ENCODE measurements around the gene BAZ1B.
"Not testable (repeated sequence)": the region's sequence is repeated elsewhere in the genome, so short reads cannot be mapped to it uniquely, and the experiment has no call there.

Gene BAZ1B

DNA sequence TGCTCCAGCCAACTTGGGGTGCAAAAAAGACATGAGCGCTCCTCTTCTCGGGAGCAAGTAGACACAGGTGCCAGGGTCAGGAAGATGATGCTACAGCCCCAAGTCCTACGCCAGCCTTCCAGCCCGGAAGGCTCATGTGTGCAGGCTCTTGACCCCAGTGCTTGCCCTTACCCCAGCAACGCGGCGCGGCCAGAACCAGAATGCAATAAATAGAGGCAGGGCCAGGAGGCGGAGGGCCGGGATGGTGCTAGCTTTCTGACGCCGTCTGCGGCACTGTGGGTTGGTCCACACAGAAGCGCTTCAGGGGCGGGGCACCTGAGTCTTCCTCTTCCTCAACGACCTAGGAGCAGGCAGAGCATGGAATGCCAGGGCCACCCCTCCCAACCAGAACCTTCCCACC, 15.0 kb upstream of the BAZ1B start:
- no peak for DNase-seq

- no peak for DNase-seq
Observed at GRCh38 chr7:73536479-73536878, 14.4 kb upstream of the BAZ1B start.

- DNase-seq, result not testable (repeated sequence)
Observed at GRCh38 chr7:73535918-73536317, 13.8 kb upstream of the BAZ1B start.

DNA sequence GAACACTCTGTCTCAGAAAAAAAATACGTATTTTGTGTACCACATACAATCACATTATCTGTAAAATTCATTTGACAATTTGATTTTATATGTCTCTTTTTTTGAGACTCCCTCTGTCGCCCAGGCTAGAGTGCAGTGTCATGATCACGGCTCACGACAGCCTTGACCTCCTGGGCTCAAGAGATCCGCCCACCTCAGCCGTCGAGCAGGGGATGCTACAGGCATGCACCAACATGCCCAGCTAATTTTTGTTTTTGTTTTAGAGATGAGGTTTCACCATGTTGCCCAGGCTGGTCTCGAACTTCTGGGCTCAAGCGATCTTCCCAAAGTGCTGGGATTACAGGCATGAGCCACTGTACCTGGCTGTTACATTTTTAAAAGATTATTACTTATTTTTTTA, 11.6 kb upstream of the BAZ1B start:
- no peak for DNase-seq

DNA sequence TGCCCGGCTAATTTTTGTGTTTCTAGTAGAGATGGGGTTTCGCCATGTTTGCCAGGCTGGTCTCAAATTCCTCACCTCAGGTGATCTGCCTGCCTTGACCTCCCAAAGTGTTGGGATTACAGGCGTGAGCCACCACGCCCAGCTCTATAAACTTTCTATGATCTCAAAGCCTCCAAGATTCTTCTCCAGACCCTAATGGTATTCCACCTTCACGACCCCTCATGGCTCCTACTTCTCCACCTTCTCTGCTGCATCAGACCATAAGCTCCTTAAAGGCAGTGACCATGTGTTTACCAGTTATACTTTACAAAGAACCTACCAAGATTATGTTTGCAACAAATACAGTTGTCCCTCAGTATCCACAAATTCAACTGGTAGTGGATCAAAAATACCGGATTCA, 10.1 kb upstream of the BAZ1B start:
- DNase-seq, result no peak

- DNase-seq, result no peak
Observed at GRCh38 chr7:73530800-73531199, 8.7 kb upstream of the BAZ1B start.

DNA sequence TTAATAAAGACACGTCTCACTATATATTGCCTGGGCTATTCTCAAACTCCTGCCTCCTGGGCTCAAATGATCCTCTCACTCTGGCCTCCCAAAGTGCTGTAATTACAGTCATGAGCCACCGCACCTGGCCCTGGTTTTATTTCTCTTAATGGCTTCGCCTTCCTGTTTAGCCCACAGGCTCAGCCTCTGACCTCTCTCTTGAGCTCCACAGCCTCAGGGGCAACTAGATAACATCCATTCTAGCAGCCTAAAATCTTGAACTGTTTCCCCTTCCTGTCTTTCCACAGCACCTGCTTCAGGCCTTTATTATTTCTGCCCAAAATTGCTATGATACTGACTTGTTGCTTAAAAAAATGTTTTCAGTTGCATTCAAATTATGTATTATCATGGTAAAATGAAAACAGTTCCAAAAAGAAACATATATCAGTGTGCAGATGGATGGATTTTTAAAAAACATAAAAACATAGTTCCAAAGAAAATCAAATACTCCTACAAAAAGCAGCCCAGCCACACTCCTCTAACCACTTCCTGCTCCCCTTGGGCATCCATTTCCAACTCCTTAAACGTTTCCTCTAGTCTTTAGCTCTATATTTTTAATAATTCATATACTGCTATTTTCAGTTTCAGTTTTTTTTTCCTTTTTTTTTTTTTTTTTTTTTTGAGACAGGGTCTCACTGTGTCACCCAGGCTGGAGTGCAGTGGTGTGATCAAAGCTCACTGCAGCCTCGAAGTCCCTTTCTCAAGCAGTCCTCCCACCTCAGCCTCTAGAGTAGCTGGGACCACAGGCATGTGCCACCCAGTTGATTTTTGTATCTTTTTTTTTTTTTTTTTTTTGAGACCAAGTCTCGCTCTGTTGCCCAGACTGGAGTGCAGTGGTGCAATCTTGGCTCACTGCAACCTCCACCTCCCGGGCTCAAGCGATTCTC, 5.1 kb upstream of the BAZ1B start:
- DNase-seq, result peak; percentile 95

DNA sequence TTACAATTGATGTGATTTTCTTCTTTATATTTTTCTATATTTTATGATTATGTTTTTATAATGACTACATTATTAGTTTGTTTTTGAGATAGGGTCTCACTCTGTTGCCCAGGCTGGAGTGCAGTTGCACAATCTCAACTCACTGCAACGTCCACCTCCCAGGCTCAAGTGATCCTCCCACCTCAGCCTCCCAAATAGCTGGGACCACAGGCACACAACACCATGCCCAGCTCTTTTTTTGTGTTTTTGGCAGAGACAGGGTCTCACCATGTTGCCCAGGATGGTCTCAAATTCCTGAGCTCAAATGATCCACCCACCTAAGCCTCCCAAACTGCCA, 4.0 kb upstream of the BAZ1B start:
- not testable (repeated sequence) for DNase-seq

DNA sequence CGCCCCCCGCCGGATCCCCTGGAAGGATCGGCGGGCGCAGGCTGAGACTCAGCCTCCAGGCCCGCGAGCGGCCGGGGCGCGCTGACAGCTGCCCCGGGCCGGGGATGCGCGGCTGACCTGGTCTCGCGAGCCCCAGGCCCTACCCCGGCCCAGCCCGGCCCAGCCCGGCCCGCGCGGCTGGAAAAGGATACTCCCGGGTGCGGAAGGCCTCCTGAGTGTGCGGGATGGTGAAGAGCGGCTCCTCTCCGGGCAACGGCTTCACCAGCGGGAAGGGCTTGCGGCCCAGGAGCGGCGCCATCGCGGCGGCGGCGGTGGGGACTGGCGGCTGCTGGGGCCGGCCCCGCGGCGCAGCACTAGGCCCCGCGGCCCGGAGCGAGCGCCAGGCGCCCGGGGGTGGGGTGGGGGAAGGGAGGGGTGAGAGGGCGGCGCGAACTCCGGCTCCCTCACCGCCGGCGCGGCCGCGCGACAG, 423 bp downstream of the BAZ1B start:
- no peak for DNase-seq

- DNase-seq, result no peak
Observed at GRCh38 chr7:73520673-73521635, 1.1 kb downstream of the BAZ1B start.

GRCh38 chr7:73519867-73520672, 2.0 kb downstream of the BAZ1B start:
- DNase-seq, result no peak

GRCh38 chr7:73518470-73518869, 3.6 kb downstream of the BAZ1B start:
- no peak for DNase-seq

- no peak for DNase-seq
Observed at GRCh38 chr7:73517241-73517995, 4.7 kb downstream of the BAZ1B start.

DNA sequence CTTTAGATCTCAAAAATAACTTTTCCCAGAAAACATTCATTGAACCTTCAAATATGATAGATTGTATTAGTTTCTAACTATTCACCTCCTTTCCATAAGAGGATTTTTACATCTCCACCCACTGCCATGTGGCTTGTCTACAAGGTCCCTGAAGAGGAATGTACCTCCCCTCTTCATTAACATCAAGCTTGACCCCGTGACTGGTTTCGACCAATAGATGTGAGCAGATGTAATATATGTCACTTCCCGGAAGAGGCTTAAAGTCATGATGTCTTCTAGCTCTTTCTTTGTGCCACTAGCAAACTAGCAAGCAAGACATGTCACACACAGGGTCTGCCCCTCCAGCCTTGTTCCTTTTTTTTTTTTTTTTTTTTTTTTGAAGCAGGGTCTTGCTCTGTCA, 6.9 kb downstream of the BAZ1B start:
- DNase-seq, result no peak

GRCh38 chr7:73512018-73512780, 9.9 kb downstream of the BAZ1B start:
- DNase-seq, result no peak

DNA sequence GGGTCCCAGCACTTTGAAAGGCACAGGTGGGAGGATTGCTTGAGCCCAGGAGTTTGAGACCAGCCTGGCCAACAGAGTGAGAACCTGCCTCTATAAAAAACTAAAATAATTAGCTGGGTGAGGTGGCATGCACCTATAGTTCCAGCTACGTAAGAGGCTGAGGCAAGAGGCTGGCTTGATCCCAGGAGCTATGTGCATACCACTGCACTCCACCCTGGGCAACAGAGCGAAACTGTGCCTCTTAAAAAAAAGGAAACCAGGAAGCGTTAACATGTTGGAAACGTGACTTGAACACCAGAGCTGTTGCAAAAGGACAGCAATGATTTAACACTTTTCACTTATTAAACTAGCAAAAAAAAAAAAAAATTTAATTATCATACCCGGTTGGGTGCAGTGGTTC, 12.6 kb downstream of the BAZ1B start:
- no peak for DNase-seq

DNA sequence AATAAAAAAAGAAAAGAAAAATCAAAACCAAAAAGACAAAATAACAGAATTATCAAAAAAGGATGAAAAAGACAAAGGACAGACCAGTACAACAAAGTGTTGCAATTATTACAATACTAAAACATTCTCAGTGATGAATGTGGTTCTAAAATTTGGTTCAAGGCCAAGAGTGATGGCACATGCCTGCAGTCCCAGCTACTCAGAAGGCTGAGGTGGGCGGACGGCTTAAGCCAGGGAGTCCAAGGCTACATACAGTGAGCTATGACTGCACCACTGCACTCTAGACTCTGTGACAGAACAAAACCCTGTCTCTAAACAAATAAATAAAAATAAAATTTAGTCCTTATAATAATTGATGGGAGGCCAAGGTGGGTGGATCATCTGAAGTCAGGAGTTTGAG, 14.5 kb downstream of the BAZ1B start:
- DNase-seq, result no peak

- no peak for DNase-seq
Observed at GRCh38 chr7:73504920-73505319, 17.2 kb downstream of the BAZ1B start.

DNA sequence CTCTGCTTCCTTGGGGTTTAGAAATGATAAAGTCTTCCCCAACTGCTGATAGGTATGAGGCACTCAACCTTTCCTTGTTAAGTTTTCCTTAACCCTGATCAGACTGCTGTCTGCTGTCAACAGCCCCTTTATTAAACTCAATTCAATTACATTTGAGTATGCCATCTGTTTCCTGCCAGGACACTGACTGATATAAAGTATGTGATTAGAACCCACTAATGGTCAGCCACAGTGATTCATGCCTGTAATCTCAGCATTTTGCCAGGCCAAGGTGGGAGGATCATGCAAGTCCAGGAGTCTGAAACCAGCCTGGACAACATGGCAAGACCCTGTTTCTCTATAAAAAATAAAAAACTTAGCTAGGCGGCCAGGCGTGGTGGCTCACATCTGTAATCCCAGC, 18.1 kb downstream of the BAZ1B start:
- no peak for DNase-seq

- no peak for DNase-seq
Observed at GRCh38 chr7:73503229-73503628, 18.9 kb downstream of the BAZ1B start.

- no peak for DNase-seq
Observed at GRCh38 chr7:73496626-73497025, 25.5 kb downstream of the BAZ1B start.

All from GF-D8 (cell line).